HG03432 (cell line): Measurements from ENCODE around the gene LRRC8D.

Experiments used
- ATAC-seq: cut with Tn5 transposase; IDR thresholded peaks from one replicate; pipeline ENCODE4 v1.9.1; 2021; ENCODE audit warnings: mild to moderate bottlenecking, moderate library complexity; ENCODE audit not compliant: unreplicated experiment

Gene LRRC8D

GRCh38 chr1:89934461-89934860, 113.6 kb downstream of the LRRC8D start:
- no peak for ATAC-seq

- no peak for ATAC-seq
Observed at GRCh38 chr1:89935235-89935634, 114.4 kb downstream of the LRRC8D start.

GRCh38 chr1:89936694-89937093, 115.9 kb downstream of the LRRC8D start:
- no peak for ATAC-seq

- no peak for ATAC-seq
Observed at GRCh38 chr1:89938171-89939055, 117.6 kb downstream of the LRRC8D start.

GRCh38 chr1:89939059-89939570, 118.3 kb downstream of the LRRC8D start:
- no peak for ATAC-seq

GRCh38 chr1:89939693-89940438, 119.0 kb downstream of the LRRC8D start:
- no peak for ATAC-seq

- peak; percentile 28 for ATAC-seq
Observed at GRCh38 chr1:89941110-89941766, 120.4 kb downstream of the LRRC8D start.

- ATAC-seq = no peak
Observed at GRCh38 chr1:89942014-89942413, 121.2 kb downstream of the LRRC8D start.

GRCh38 chr1:89942825-89943658, 122.2 kb downstream of the LRRC8D start:
- ATAC-seq = no peak

- ATAC-seq = no peak
Observed at GRCh38 chr1:89943846-89944781, 123.3 kb downstream of the LRRC8D start.

- ATAC-seq = peak; percentile 95
Observed at GRCh38 chr1:89945852-89946476, 125.1 kb downstream of the LRRC8D start.

- no peak for ATAC-seq
Observed at GRCh38 chr1:89946532-89946931, 125.7 kb downstream of the LRRC8D start.

GRCh38 chr1:89948722-89949345, 128.0 kb downstream of the LRRC8D start:
- ATAC-seq = no peak

- ATAC-seq = no peak
Observed at GRCh38 chr1:89949991-89950624, 129.3 kb downstream of the LRRC8D start.

GRCh38 chr1:89950703-89951102, 129.9 kb downstream of the LRRC8D start:
- ATAC-seq = no peak

GRCh38 chr1:89951766-89952604, 131.2 kb downstream of the LRRC8D start:
- no peak for ATAC-seq

- ATAC-seq = peak; percentile 7
Observed at GRCh38 chr1:89952605-89953130, 131.8 kb downstream of the LRRC8D start.
